GM19193 (cell line): ENCODE data around the gene CBFA2T2.

Experiments
- POLR2A ChIP-seq: IDR thresholded peaks from 4 replicates; pipeline ENCODE4 v1.6.1; 2011; ENCODE audit not compliant: insufficient read depth, insufficient read length; ENCODE audit errors: extremely low read depth

The CBFA2T2 gene

DNA sequence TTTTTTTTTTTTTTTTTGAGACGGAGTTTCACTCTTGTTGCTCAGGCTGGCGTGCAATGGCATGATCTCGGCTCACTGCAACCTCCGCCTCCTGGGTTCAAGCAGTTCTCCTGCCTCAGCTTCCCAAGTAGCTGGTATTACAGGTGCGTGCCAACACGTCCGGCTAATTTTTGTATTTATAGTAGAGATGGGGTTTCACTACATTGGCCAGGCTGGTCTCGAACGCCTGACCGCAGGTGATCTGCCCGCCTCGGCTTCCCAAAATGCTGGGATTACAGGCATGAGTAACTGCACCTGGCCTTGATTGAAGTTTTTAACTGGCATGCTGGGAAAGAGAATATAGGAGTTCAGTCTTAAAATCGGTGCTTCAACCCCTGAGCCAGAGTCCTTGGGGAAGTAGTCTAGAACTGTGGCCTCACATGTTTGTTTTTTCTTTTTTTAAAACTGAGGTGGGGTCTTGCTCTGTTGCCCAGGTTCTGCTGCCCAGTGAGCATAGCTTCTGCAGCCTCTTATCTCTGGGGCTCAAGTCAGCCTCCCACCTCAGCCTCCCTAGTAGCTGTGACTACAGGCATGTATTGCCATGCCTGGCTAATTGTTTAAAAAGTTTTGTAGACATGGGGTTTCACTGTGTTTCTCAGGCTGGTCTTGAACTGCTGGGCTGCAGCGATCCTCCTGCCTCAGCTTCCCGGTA is 3.3 kb downstream of the CBFA2T2 start:
- no peak for TF ChIP-seq POLR2A

DNA sequence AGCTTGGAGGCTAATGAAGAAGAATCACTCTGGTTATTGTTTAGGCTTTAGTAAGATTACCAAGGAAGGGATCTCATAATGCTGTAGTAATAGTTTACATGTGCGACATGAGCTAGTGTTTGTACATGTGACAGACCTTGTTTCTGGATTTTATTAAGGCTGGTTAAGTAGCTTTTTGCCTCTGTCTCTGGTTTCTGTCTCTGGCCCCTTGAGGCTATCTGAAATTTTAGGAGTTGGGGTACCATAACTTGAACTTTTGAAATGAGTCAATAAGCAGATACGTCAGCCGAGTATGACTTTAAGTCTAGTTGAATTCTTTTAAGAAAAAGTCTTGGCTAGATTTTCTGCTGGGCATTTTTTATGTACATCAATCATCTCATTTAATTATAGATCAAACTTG is 9.5 kb downstream of the CBFA2T2 start:
- TF ChIP-seq POLR2A, result no peak

DNA sequence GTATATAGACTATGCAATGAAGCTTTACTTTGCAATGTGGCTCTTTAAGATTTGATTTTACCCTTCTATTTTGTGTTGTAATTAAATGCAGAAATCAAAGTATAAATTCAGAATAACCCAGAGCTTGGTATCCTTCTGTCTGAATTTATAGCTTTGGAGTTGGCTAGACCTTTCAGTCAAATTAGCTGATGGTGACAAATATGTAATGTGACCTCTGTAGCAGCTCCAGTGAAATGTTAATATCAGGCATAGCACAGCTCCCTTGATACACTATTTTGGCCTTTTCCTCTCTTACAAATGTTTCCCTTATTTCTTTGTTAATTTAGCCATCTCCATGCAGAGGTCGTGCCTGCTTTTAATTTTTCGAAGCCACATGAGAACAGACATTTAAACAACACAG is 11.1 kb downstream of the CBFA2T2 start:
- TF ChIP-seq POLR2A, result no peak

DNA sequence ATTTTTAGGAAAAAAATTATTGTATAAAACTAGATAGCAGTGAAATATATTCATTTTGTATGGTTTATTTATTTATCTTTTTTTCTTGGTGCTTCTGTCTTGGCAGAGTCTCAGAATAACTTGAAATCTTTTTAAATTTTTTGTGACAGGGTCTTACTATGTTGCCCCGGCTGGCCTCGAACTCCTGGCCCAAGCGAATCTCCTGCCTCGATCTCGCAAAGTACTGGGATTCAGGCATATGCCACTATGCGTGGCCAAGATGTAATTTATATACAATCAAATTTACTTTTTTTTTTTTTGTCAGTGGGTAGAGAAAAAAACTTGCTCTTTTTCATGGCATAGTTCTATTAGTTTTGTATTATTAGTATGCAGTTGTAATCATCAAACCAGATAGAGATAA is 13.7 kb downstream of the CBFA2T2 start:
- TF ChIP-seq POLR2A, result no peak

DNA sequence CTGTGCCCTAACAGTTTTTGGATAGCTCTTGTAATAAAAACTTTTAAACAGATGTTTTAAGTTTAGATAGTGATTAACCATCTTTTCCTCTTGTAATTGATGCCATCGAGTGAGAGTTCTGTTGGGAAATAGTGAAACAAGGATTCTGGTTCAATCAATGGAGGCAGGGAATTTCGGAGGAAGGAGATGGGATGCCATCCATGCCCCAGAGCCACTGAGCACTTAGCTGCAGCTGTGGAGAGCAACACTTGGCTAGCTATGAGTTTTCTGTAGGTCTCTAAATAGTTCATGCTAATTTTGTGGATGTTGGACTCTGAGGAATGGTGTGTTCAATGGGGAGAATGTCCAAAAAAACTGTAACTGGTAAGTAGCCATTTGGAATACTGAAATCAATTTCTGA is 16.7 kb downstream of the CBFA2T2 start:
- no peak for TF ChIP-seq POLR2A

DNA sequence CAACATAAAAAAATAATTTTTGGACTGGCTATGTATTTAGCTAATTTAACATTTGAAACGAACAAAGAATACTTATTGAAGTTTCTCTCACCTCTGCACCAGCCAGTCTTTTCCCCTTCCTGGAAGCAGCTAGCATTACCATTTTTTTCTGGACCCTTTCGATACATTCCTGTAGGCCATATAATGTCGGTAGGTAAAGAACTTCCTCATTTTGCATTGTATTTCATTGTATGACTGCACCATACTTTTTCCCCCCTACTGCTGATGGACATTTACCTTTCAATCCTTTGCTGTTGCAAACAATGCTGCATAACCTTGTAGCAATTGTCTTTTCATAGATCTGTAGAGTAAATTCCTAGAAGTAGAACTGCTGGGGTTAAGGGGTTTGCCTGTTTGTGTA is 17.6 kb downstream of the CBFA2T2 start:
- no peak for TF ChIP-seq POLR2A

DNA sequence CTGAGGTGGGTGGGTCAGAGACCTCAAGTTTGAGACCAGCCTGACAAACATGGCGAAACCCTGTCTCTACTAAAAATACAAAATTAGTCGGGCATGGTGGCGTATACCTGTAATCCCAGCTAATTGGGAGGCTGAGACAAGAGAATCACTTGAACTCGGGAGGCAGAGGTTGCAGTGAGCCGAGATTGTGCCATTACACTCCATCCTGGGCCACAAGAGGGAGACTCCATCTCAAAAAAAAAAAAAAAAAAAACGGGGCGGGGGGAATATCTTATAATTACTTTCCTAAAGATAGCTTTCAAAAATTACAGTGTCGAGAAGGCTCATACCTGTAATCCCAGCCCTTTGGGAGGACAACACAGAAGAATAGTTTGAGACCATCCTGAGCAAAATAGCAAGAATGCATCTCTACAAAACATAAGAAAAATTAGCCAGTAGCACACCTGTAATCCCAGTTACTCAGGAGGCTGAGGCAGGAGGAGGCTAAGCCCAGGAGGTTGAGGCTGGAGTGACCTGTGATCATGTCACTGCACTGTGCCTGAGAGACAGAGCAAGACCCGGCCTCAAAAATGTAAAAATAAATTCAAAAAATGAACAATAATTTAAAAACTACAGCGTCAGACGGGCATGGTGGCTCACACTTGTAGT is 25.8 kb downstream of the CBFA2T2 start:
- no peak for TF ChIP-seq POLR2A

DNA sequence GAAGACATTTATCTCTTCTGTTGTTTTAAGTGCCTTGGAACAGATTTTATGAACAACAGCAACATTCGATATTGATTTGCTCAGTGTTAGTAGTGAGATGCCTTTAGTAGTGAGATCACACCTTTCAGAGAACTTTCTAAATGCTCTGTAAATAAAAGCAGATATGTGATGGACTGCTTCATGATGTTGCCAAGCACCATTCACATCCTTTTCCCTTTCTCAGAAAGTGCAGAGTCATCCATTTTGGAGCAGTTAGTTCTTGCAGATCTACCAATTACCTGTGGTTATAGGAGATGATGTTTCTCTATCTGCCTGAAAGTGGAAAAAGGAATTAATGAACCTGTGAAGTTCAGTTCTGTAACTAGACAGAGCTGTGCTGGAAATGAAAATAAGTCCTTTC is 27.0 kb downstream of the CBFA2T2 start:
- no peak for TF ChIP-seq POLR2A

DNA sequence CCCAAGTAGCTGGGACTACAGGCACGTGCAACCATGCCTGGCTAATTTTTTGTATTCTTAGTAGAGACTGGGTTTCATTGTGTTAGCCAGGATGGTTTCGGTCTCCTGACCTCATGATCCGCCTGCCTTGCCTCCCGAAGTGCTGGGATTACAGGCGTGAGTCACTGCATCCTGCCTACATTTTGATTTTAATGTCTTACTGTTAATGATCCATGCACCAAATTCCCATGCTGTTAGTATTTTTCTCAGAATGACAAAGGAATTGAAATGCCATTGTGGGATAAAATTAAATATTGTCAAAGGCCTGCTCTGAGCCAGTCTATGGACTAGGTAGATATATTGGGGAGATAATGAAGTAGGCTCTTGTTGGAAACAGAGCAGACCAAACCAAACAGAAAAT is 28.2 kb downstream of the CBFA2T2 start:
- TF ChIP-seq POLR2A, result no peak

DNA sequence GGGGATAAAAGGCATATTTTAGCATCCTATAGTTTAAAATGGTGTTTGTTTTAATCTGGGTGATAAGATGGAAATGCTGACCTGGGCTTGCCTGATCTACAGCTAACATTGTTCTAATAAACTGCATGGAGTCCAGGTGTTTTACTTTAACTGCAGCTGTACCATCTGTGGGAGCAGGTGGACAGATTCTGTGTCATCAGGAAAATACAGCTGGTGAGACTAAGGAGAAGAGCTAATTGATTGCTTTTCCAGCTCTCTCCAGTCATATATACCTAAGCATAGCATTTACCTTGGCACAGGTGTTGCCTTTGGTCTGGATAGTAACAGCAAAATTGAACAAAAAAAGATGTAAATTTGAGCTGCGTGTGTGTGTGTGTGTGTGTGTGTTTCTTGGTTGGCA is 31.6 kb downstream of the CBFA2T2 start:
- no peak for TF ChIP-seq POLR2A

DNA sequence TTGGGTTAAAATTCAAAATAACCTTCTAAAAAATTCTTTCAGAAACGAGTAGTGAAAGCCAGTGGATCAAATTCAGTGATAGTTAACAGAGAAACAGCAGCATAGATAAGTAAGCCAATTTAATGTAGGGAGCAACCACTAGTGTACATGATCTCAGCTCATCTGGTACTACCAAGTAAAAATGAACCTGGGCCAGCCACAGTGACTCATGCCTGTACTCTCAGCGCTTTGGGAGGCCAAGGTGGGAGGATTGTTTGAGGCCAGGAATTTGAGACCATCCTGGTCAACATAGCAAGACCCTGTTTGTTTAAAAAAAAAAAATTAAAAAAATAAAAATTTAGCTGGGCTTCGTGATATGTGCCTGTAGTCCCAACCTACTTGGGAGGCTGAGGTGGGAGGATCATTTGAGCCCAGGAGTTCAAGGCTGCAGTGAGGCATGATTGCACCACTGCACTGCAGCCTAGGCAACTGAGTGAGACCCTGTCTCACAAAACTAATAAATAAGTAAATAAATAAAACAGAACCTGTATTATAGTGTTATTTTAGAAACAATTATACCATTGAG is 32.4 kb downstream of the CBFA2T2 start:
- TF ChIP-seq POLR2A, result no peak

DNA sequence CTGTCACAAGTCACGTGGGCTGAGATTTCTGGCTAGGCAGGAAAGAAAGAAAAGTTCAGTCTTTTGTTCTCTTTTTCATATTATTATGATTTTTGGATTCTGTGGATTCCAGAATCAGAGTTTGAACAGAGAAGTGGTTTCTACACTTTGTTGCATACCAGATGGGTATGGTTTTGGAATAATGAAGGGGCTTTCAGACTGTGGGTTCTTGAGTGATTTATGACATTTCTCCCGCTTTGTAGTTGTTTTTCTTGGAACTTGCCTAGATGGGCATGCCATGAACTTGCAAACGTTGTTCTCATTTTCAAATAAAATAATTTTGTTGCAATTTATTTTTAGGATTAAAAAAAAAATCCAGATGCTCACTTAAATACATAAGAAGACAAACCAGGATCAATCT is 34.4 kb downstream of the CBFA2T2 start:
- no peak for TF ChIP-seq POLR2A

DNA sequence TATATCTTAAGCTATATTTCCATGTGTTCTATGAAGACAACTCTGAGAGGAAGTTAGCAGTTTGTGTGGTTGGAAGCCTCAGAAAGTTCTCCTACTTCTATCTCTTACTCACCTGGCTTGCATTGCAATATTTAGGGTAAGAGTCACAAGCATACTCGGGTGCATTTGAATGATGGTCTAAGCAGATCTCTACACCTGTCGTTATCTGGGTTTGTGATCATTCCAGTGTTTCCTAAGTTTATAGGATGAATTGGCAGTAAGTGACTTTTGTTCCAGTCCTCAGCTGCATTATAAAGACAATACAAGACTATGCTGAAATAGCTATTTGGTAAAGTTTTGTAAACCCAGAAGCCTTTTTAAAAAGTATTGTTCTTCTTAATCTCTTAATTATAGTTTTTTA is 36.9 kb downstream of the CBFA2T2 start:
- TF ChIP-seq POLR2A, result no peak

DNA sequence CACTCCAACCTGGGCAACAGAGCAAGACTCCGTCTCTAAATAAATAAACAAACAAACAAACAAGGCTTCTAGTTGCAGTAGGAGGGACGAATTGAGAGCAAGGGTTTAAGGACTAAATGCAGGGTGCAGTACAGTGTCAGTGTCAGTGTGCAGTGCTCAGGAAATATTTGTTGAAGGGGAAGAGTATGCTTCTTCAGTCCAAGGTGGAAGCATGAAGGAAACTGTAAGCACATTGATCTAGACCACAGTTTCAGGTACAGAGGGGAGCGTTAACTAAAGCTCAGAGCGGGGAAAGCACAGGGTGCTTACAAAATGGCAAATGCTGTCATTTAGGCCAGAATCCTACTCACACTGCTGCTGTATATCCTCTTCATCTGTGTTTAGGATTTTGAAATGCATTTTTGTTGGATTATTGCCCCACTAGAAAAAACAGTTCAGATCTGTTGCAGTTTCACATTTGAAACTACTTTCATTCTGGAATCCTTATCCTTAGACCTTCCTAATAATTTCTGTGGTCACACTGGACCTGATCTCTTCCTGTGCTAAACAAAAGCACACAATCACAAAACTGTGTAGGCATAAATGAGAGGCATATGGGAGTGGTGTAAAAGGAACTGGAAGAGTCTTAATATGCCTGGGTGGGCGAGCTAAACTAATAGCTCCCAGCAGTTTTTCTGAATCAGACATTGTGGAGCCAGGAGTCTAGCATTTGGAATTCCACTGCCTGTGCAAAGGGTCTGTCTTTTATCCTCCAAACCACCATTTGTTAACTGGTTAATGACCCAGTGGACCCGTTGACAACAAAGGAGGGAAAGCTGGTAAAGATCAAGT is 41.4 kb downstream of the CBFA2T2 start:
- no peak for TF ChIP-seq POLR2A

DNA sequence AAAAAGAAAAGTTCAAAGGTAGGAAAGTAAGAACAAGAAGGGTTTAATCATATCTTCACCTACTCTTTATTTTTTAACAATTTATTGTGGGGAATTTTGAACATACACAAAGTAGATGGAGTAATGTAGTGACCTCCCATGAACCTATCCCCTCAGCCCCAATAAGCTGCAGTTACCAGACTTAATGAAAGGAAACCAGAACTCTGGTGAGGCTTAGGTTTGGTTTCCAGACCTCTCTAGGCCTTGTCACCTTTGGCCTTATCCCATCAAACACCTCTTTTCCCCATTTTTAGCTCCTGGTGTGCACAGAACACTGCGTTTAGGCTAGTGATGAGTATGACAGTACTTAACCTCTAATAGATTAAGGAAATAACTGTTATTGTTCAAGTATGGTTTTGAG is 42.0 kb downstream of the CBFA2T2 start:
- no peak for TF ChIP-seq POLR2A

DNA sequence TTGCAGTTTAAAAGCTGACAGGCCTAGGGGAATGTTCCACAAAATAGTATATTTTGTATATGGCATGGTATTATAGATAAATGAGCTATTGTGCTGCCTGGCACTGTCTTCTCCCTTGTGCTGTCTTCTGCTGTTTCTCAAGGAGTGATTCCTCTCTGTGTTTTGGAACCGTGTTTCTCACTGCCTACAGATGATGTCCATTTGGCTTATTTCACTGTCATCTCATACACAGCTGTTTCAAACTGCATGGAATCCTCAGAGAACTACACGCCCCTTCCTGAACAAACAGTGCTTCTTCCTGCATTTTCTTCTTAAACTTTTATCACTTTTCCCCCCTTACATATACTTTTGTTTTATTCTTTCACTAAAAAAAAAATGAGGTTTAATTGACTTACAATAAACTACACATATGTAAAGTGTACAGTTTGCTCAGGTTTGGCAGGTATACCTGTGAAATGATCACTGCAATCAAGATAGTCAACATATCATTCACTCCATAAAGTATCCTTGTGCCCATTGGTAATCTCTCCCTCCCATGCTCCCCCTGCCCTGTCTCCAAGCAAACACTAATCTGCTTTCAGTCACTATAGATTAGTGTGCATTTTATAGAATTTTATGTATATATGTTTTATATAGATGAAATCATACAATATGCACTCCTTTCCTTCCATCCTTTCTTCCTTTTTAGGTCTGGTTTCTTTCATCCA is 43.0 kb downstream of the CBFA2T2 start:
- no peak for TF ChIP-seq POLR2A

DNA sequence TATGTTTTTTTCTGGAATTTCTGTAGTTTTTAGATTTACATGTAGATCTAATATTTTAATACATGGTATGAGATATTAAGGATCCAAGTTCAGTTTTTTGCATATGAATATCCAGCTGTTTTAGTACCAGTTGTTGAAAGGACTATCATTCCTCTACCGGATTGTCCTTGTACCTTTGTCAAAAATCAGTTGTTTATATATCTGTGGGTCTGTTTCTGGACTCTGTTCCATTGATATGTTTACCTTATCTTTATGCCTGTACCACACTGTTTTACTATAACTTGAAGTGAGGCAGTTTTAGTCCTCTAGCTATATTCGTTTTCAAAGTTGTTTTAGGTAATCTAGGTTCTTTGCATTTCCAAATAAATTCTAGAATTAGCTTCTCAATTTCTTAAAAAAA is 47.7 kb downstream of the CBFA2T2 start:
- no peak for TF ChIP-seq POLR2A
